Dendritic cell treated with granulocyte-macrophage colony-stimulating factor and Interleukin-4, amounts not matched to agents 40 ng/mL and 50 ng/mL, for 4 days (primary cell): ENCODE measurements around the gene UVRAG.

Source experiments
- H3K27ac Mint-ChIP-seq: one replicate; pipeline ENCODE4 v1.8.0; 2022; ENCODE audit warnings: mild to moderate bottlenecking, mixed read lengths
- H3K27me3 Mint-ChIP-seq: one replicate; pipeline ENCODE4 v1.8.0; 2022; ENCODE audit warnings: mild to moderate bottlenecking, mixed read lengths
- H3K36me3 Mint-ChIP-seq: one replicate; pipeline ENCODE4 v1.8.0; 2022; ENCODE audit warnings: low read depth, mixed read lengths
- H3K4me1 Mint-ChIP-seq: one replicate; pipeline ENCODE4 v1.8.0; 2022; ENCODE audit warnings: low read depth, mixed read lengths
- H3K4me3 Mint-ChIP-seq: one replicate; pipeline ENCODE4 v1.8.0; 2022; ENCODE audit warnings: mild to moderate bottlenecking, moderate library complexity, mixed read lengths
- H3K9me3 Mint-ChIP-seq: one replicate; pipeline ENCODE4 v1.8.0; 2022; ENCODE audit warnings: mixed read lengths
- intact Hi-C: fragments of 100-400 bp; cut with micrococcal nuclease; formaldehyde crosslinking; loops from one replicate; pipeline ENCODE4 v1.15.0; 2022

Gene UVRAG

GRCh38 chr11:76025817-76026216 is 210.8 kb downstream of the UVRAG start:
- intact Hi-C loops = no loop called here
- Mint-ChIP-seq H3K9me3 (no peaks in the 10 kb centered on the region), H3K36me3 (peaks cover 66% of the 10 kb centered on the region)

GRCh38 chr11:76026281-76026680 is 211.3 kb downstream of the UVRAG start:
- H3K27ac Mint-ChIP-seq = no peak overlapping the region
- intact Hi-C loops = no loop called here
- peaks cover 35% of the 10 kb centered on the region for H3K4me1 Mint-ChIP-seq
- H3K4me3 Mint-ChIP-seq = no peak overlapping the region
- no peaks in the 10 kb centered on the region for H3K27me3 Mint-ChIP-seq
- peaks cover 66% of the 10 kb centered on the region for H3K36me3 Mint-ChIP-seq
- no peaks in the 10 kb centered on the region for H3K9me3 Mint-ChIP-seq

More at GRCh38 chr11:76025817-76026216, 210.8 kb downstream of the UVRAG start:
- Mint-ChIP-seq H3K4me1 (peaks cover 35% of the 10 kb centered on the region), H3K27me3 (no peaks in the 10 kb centered on the region), H3K27ac (no peak overlapping the region), H3K4me3 (no peak overlapping the region)

- H3K36me3 Mint-ChIP-seq = peaks cover 61% of the 10 kb centered on the region
- no peaks in the 10 kb centered on the region for H3K27me3 Mint-ChIP-seq
- intact Hi-C loops = no loop called here
- no peaks in the 10 kb centered on the region for H3K9me3 Mint-ChIP-seq
- no peak overlapping the region for H3K4me3 Mint-ChIP-seq
- peaks cover 34% of the 10 kb centered on the region for H3K4me1 Mint-ChIP-seq
- H3K27ac Mint-ChIP-seq = no peak overlapping the region
Measured at GRCh38 chr11:76026862-76027261, 211.9 kb downstream of the UVRAG start.

- Mint-ChIP-seq H3K4me3 (no peak overlapping the region), H3K27me3 (no peaks in the 10 kb centered on the region), H3K9me3 (no peaks in the 10 kb centered on the region), H3K4me1 (peaks cover 22% of the 10 kb centered on the region), H3K27ac (no peak overlapping the region), H3K36me3 (peaks cover 39% of the 10 kb centered on the region)
- intact Hi-C loops = no loop called here
Measured at GRCh38 chr11:76030286-76030685, 215.3 kb downstream of the UVRAG start.

- H3K4me3 Mint-ChIP-seq = no peak overlapping the region
- H3K9me3 Mint-ChIP-seq = no peaks in the 10 kb centered on the region
- no peak overlapping the region for H3K27ac Mint-ChIP-seq
- no peaks in the 10 kb centered on the region for H3K27me3 Mint-ChIP-seq
- peaks cover 38% of the 10 kb centered on the region for H3K36me3 Mint-ChIP-seq
- peaks cover 22% of the 10 kb centered on the region for H3K4me1 Mint-ChIP-seq
- intact Hi-C loops = no loop called here
Measured at GRCh38 chr11:76030968-76031590, 216.1 kb downstream of the UVRAG start.

- Mint-ChIP-seq H3K4me3 (no peak overlapping the region), H3K27me3 (no peaks in the 10 kb centered on the region), H3K36me3 (peaks cover 32% of the 10 kb centered on the region), H3K4me1 (peaks cover 15% of the 10 kb centered on the region), H3K27ac (no peak overlapping the region), H3K9me3 (no peaks in the 10 kb centered on the region)
- intact Hi-C loops = no loop called here
Measured at GRCh38 chr11:76033699-76034098, 218.7 kb downstream of the UVRAG start.

- peaks cover 22% of the 10 kb centered on the region for H3K36me3 Mint-ChIP-seq
- H3K9me3 Mint-ChIP-seq = no peaks in the 10 kb centered on the region
- H3K27ac Mint-ChIP-seq = no peak overlapping the region
- no peak overlapping the region for H3K4me3 Mint-ChIP-seq
- H3K27me3 Mint-ChIP-seq = no peaks in the 10 kb centered on the region
- intact Hi-C loops = no loop called here
- H3K4me1 Mint-ChIP-seq = peaks cover 10% of the 10 kb centered on the region
Measured at GRCh38 chr11:76035020-76035419, 220.0 kb downstream of the UVRAG start.

GRCh38 chr11:76038608-76039007 is 223.6 kb downstream of the UVRAG start:
- peaks cover 4% of the 10 kb centered on the region for H3K4me1 Mint-ChIP-seq
- no peak overlapping the region for H3K4me3 Mint-ChIP-seq
- no peaks in the 10 kb centered on the region for H3K9me3 Mint-ChIP-seq
- H3K36me3 Mint-ChIP-seq = peaks cover 24% of the 10 kb centered on the region
- no peaks in the 10 kb centered on the region for H3K27me3 Mint-ChIP-seq
- intact Hi-C loops = no loop called here
- no peak overlapping the region for H3K27ac Mint-ChIP-seq

- peaks cover 8% of the 10 kb centered on the region for H3K4me1 Mint-ChIP-seq
- intact Hi-C loops = no loop called here
- no peak overlapping the region for H3K27ac Mint-ChIP-seq
- H3K4me3 Mint-ChIP-seq = no peak overlapping the region
- H3K9me3 Mint-ChIP-seq = no peaks in the 10 kb centered on the region
- peaks cover 46% of the 10 kb centered on the region for H3K36me3 Mint-ChIP-seq
- H3K27me3 Mint-ChIP-seq = no peaks in the 10 kb centered on the region
Measured at GRCh38 chr11:76041208-76041607, 226.2 kb downstream of the UVRAG start.

GRCh38 chr11:76044750-76045320 is 229.8 kb downstream of the UVRAG start:
- intact Hi-C loops = no loop called here
- H3K4me3 Mint-ChIP-seq = no peak overlapping the region
- H3K9me3 Mint-ChIP-seq = no peaks in the 10 kb centered on the region
- H3K4me1 Mint-ChIP-seq = peaks cover 10% of the 10 kb centered on the region
- no peak overlapping the region for H3K27ac Mint-ChIP-seq
- no peaks in the 10 kb centered on the region for H3K27me3 Mint-ChIP-seq
- H3K36me3 Mint-ChIP-seq = peaks cover 47% of the 10 kb centered on the region

- Mint-ChIP-seq H3K4me1 (peaks cover 10% of the 10 kb centered on the region), H3K36me3 (peaks cover 40% of the 10 kb centered on the region), H3K27me3 (no peaks in the 10 kb centered on the region), H3K4me3 (no peak overlapping the region), H3K9me3 (no peaks in the 10 kb centered on the region), H3K27ac (no peak overlapping the region)
- intact Hi-C loops = no loop called here
Measured at GRCh38 chr11:76047231-76047630, 232.2 kb downstream of the UVRAG start.

GRCh38 chr11:76047766-76048165 is 232.8 kb downstream of the UVRAG start:
- H3K36me3 Mint-ChIP-seq = peaks cover 46% of the 10 kb centered on the region
- H3K9me3 Mint-ChIP-seq = no peaks in the 10 kb centered on the region
- intact Hi-C loops = no loop called here

GRCh38 chr11:76048763-76049162 is 233.8 kb downstream of the UVRAG start:
- Mint-ChIP-seq H3K4me1 (peaks cover 10% of the 10 kb centered on the region), H3K27ac (no peak overlapping the region), H3K4me3 (no peak overlapping the region), H3K36me3 (peaks cover 55% of the 10 kb centered on the region), H3K27me3 (no peaks in the 10 kb centered on the region), H3K9me3 (no peaks in the 10 kb centered on the region)
- intact Hi-C loops = no loop called here

More at GRCh38 chr11:76047766-76048165, 232.8 kb downstream of the UVRAG start:
- Mint-ChIP-seq H3K27ac (no peak overlapping the region), H3K27me3 (no peaks in the 10 kb centered on the region), H3K4me3 (no peak overlapping the region), H3K4me1 (peaks cover 10% of the 10 kb centered on the region)

- intact Hi-C loops = no loop called here
- Mint-ChIP-seq H3K27me3 (no peaks in the 10 kb centered on the region), H3K36me3 (peaks cover 55% of the 10 kb centered on the region), H3K9me3 (no peaks in the 10 kb centered on the region), H3K4me1 (peaks cover 16% of the 10 kb centered on the region), H3K27ac (no peak overlapping the region), H3K4me3 (no peak overlapping the region)
Measured at GRCh38 chr11:76049511-76049910, 234.5 kb downstream of the UVRAG start.

GRCh38 chr11:76051937-76052336 is 236.9 kb downstream of the UVRAG start:
- Mint-ChIP-seq H3K27ac (no peak overlapping the region), H3K36me3 (peaks cover 39% of the 10 kb centered on the region), H3K4me3 (no peak overlapping the region), H3K4me1 (peaks cover 7% of the 10 kb centered on the region), H3K9me3 (no peaks in the 10 kb centered on the region), H3K27me3 (no peaks in the 10 kb centered on the region)
- intact Hi-C loops = no loop called here
